Measurements from ENCODE around the gene ZNF740. TPM values are rescaled to one million over a fixed set of nuclear protein-coding genes. Genes with fewer than 3 reads are reported as not detected.

Gene ZNF740
- total RNA-seq, 1 experiment from 2014 or later = 35.8 TPM

GRCh38 chr12:53159195-53159839, 21.2 kb upstream of the ZNF740 start:
- POLR2A ChIA-PET = no interaction called here

DNA sequence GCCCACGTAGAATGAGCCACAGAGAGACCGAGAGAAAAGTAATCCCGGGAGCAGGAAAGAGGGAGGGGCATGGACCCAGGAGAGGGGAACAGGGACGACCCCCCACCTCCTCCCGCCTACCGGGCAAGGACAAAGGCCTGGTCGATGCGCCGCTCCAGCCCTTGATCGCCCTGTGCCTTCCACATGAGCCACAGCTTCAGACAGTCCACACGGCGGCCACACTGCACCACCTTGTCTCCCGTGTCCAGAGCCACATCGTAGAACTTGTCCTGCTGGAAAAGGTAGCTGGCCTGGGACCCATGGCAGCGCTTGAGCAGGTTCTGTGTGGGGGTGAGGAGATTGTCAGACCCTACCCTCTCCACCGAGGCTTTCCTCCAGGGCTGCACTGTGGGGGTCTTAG, 20.5 kb upstream of the ZNF740 start:
- Mint-ChIP-seq H3K27me3 (ENCODE audit: insufficient read depth, unreplicated experiment) (no peaks in the 10 kb centered on the region), H3K4me1 (ENCODE audit: low read depth, unreplicated experiment) (peaks cover 11% of the 10 kb centered on the region), H3K27ac (ENCODE audit: unreplicated experiment) (peak overlapping the region; percentile 71), H3K9me3 (ENCODE audit: unreplicated experiment) (no peaks in the 10 kb centered on the region), H3K4me3 (ENCODE audit: unreplicated experiment) (no peak overlapping the region), H3K36me3 (ENCODE audit: insufficient read depth, unreplicated experiment) (peaks cover 6% of the 10 kb centered on the region)
- H3K4me1 ChIP-seq = no peaks in the 10 kb centered on the region
- H3K36me3 ChIP-seq (ENCODE audit: control insufficient read depth, insufficient read depth, low read length) = no peaks in the 10 kb centered on the region
- no peaks in the 10 kb centered on the region for H3K9me3 ChIP-seq
- H3K4me3 ChIP-seq (ENCODE audit: low read depth, low read length) = no peak overlapping the region
- TF ChIP-seq, protein P1, sequence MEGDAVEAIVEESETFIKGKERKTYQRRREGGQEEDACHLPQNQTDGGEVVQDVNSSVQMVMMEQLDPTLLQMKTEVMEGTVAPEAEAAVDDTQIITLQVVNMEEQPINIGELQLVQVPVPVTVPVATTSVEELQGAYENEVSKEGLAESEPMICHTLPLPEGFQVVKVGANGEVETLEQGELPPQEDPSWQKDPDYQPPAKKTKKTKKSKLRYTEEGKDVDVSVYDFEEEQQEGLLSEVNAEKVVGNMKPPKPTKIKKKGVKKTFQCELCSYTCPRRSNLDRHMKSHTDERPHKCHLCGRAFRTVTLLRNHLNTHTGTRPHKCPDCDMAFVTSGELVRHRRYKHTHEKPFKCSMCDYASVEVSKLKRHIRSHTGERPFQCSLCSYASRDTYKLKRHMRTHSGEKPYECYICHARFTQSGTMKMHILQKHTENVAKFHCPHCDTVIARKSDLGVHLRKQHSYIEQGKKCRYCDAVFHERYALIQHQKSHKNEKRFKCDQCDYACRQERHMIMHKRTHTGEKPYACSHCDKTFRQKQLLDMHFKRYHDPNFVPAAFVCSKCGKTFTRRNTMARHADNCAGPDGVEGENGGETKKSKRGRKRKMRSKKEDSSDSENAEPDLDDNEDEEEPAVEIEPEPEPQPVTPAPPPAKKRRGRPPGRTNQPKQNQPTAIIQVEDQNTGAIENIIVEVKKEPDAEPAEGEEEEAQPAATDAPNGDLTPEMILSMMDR (IDR thresholded peaks at IDR 0.05; ENCODE audit: insufficient read depth in 1 of 2, low read depth in 1 of 2, low read length in 1 of 2, severe bottlenecking in 1 of 2, unreplicated experiment in 1 of 2) = no peak
- ChIA-PET POLR2A (no interaction called here), CTCF (interaction anchor here (1.0 to 2.9 kb wide), 8 partner anchors 15 to 161 kb away, joined by 3 to 9 read pairs (median 5); partner anchors contain the start of genes AAAS, CSAD, SOAT2 and ZNF740)
- BruUV-seq (replicated peaks) = no TSS peak
- DNase-seq = no peak
- intact Hi-C loops (cut with micrococcal nuclease; ENCODE audit: unreplicated experiment) = loop anchor here (1.0 kb wide), 1 partner anchor 30 kb away; no protein-coding TSS in a partner anchor
- H3K27me3 ChIP-seq (replicated peaks; ENCODE audit: control insufficient read depth, insufficient read depth, low read length) = no peaks in the 10 kb centered on the region

More at GRCh38 chr12:53159195-53159839, 21.2 kb upstream of the ZNF740 start:
- no peaks in the 10 kb centered on the region for H3K27me3 Mint-ChIP-seq (ENCODE audit: insufficient read depth, unreplicated experiment)
- Histone ChIP-seq H3K9me3 (no peaks in the 10 kb centered on the region), H3K27me3 (replicated peaks; ENCODE audit: control insufficient read depth, insufficient read depth, low read length) (no peaks in the 10 kb centered on the region), H3K4me3 (ENCODE audit: low read depth, low read length) (no peak overlapping the region), H3K4me1 (no peaks in the 10 kb centered on the region), H3K36me3 (ENCODE audit: control insufficient read depth, insufficient read depth, low read length) (no peaks in the 10 kb centered on the region)
- CTCF ChIA-PET = interaction anchor here (0.5 to 2.9 kb wide), 13 partner anchors 16 to 186 kb away, joined by 3 to 9 read pairs (median 5); partner anchors contain the start of genes AAAS, CSAD, SOAT2 and SPRYD3
- no peaks in the 10 kb centered on the region for H3K9me3 Mint-ChIP-seq (ENCODE audit: unreplicated experiment)
- intact Hi-C loops (cut with micrococcal nuclease; ENCODE audit: unreplicated experiment) = loop anchor here (1.0 kb wide), 1 partner anchor 31 kb away; no protein-coding TSS in a partner anchor
- peaks cover 11% of the 10 kb centered on the region for H3K4me1 Mint-ChIP-seq (ENCODE audit: low read depth, unreplicated experiment)
- TF ChIP-seq, protein P1 (IDR thresholded peaks at IDR 0.05; ENCODE audit: insufficient read depth in 1 of 2, low read depth in 1 of 2, low read length in 1 of 2, severe bottlenecking in 1 of 2, unreplicated experiment in 1 of 2) = peak; percentile 90
- H3K4me3 Mint-ChIP-seq (ENCODE audit: unreplicated experiment) = no peak overlapping the region
- DNase-seq = peak; percentile 75 to 82
- no TSS peak for BruUV-seq (replicated peaks)
- peaks cover 6% of the 10 kb centered on the region for H3K36me3 Mint-ChIP-seq (ENCODE audit: insufficient read depth, unreplicated experiment)
- H3K27ac Mint-ChIP-seq (ENCODE audit: unreplicated experiment) = peak overlapping the region; percentile 71

DNA sequence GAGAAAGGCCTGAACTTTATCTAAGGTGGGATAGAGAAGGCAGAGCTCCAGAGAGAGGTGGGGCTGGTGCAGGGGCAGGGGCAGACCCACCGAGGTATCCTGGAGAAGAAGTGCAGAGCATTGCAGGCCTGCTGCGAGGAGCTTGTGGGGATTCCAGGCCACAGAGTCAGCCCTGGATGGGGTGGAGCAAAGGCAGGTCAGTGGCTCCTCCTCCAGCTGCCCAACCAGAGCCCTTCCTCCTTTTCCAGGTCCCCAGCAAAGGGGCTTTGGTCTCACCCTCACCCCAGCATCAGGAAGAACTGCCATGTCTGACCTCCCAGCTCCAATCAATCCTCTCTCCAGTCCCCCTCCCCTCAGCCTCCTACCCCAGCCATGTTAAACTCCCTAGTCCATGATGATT, 19.8 kb upstream of the ZNF740 start:
- no peaks in the 10 kb centered on the region for H3K9me3 ChIP-seq
- Mint-ChIP-seq H3K27ac (ENCODE audit: unreplicated experiment) (no peak overlapping the region), H3K4me1 (ENCODE audit: low read depth, unreplicated experiment) (peaks cover 11% of the 10 kb centered on the region), H3K9me3 (ENCODE audit: unreplicated experiment) (no peaks in the 10 kb centered on the region), H3K27me3 (ENCODE audit: insufficient read depth, unreplicated experiment) (no peaks in the 10 kb centered on the region), H3K36me3 (ENCODE audit: insufficient read depth, unreplicated experiment) (peaks cover 6% of the 10 kb centered on the region), H3K4me3 (ENCODE audit: unreplicated experiment) (no peak overlapping the region)
- no peaks in the 10 kb centered on the region for H3K27me3 ChIP-seq (replicated peaks; ENCODE audit: control insufficient read depth, insufficient read depth, low read length)
- H3K4me1 ChIP-seq = no peaks in the 10 kb centered on the region
- POLR2A ChIA-PET = no interaction called here
- no TSS peak for BruUV-seq (replicated peaks)
- no peak for DNase-seq
- H3K36me3 ChIP-seq (ENCODE audit: control insufficient read depth, insufficient read depth, low read length) = no peaks in the 10 kb centered on the region
- H3K4me3 ChIP-seq (ENCODE audit: low read depth, low read length) = no peak overlapping the region
- TF ChIP-seq, protein P1 (IDR thresholded peaks at IDR 0.05; ENCODE audit: insufficient read depth in 1 of 2, low read depth in 1 of 2, low read length in 1 of 2, severe bottlenecking in 1 of 2, unreplicated experiment in 1 of 2) = no peak
- CTCF ChIA-PET = interaction anchor here (0.6 to 2.9 kb wide), 3 partner anchors 20 to 107 kb away, joined by 3 to 9 read pairs (median 3); partner anchors contain the start of genes CSAD and ZNF740
- intact Hi-C loops (cut with micrococcal nuclease; ENCODE audit: unreplicated experiment) = no loop called here
